MCF 10A (cell line): ENCODE results near the gene ZNF423. TPM values are rescaled to one million over a fixed set of nuclear protein-coding genes. Genes with fewer than 3 reads are reported as not detected.

Experiments used
- BruUV-seq: library from RNA; stranded (reverse); fragments of 400-500 nt; replicated peaks from 2 replicates; lab custom pipeline; 2021; lab: Mats Ljungman, UMichigan
- CTCF ChIA-PET: fragments of 300-600 bp; sonication (Branson Sonifier 250); formaldehyde crosslinking; extraction: SDS; loops from one replicate; lab custom pipeline; 2021; ENCODE audit warnings: antibody characterized with exemption, inconsistent platforms; lab: Yijun Ruan, JAX
- POLR2A ChIA-PET: fragments of 300-600, 350-650 bp; sonication (Branson Sonifier 250); formaldehyde crosslinking; extraction: SDS; loops from one replicate; lab custom pipeline; 2020; ENCODE audit warnings: antibody characterized with exemption, inconsistent platforms; lab: Yijun Ruan, JAX
- DNase-seq: peaks from one replicate; pipeline ENCODE4 v3.0.0-alpha.2; 2018; ENCODE audit not compliant: unreplicated experiment
- H3K27ac Mint-ChIP-seq: one replicate; pipeline ENCODE4 v1.8.0; 2022; ENCODE audit warnings: mild to moderate bottlenecking, low read depth, mixed read lengths; ENCODE audit not compliant: unreplicated experiment
- H3K27me3 Mint-ChIP-seq: one replicate; pipeline ENCODE4 v1.8.0; 2022; ENCODE audit warnings: mixed read lengths; ENCODE audit not compliant: insufficient read depth, unreplicated experiment
- H3K36me3 Mint-ChIP-seq: one replicate; pipeline ENCODE4 v1.8.0; 2022; ENCODE audit warnings: mild to moderate bottlenecking, moderate library complexity, mixed read lengths; ENCODE audit not compliant: insufficient read depth, unreplicated experiment
- H3K4me1 Mint-ChIP-seq: one replicate; pipeline ENCODE4 v1.8.0; 2022; ENCODE audit warnings: mixed read lengths; ENCODE audit not compliant: insufficient read depth, unreplicated experiment
- H3K4me3 Mint-ChIP-seq: one replicate; pipeline ENCODE4 v1.8.0; 2022; ENCODE audit warnings: mild to moderate bottlenecking, moderate library complexity, mixed read lengths; ENCODE audit not compliant: unreplicated experiment
- H3K9me3 Mint-ChIP-seq: one replicate; pipeline ENCODE4 v1.8.0; 2022; ENCODE audit warnings: mixed read lengths; ENCODE audit not compliant: unreplicated experiment
- intact Hi-C: fragments of 100-400 bp; cut with micrococcal nuclease; formaldehyde crosslinking; loops from 2 replicates; pipeline ENCODE4 v1.14.1; 2022
- total RNA-seq: library from RNA; stranded (reverse); gene quantifications from 2 replicates; pipeline ENCODE4 v1.2.3, GENCODE V29; 2022
- TF ChIP-seq, protein P1 (sequence below): fragments of 200-600 bp; IDR thresholded peaks from one replicate; pipeline ENCODE4 v1.8.0; 2022; ENCODE audit warnings: antibody characterized with exemption, mild to moderate bottlenecking; ENCODE audit not compliant: unreplicated experiment

ZNF423 gene
- total RNA-seq, 1 experiment from 2014 or later = not detected

- intact Hi-C loops = loop anchor here (5.0 kb wide), 2 partner anchors 248 to 363 kb away; no protein-coding TSS in a partner anchor
- ChIA-PET CTCF (interaction anchor here (0.6 to 1.1 kb wide), 2 partner anchors 49 to 159 kb away, joined by 3 read pairs; no protein-coding TSS in a partner anchor), POLR2A (no interaction called here)
- peaks cover 4% of the 10 kb centered on the region for H3K4me1 Mint-ChIP-seq
- H3K36me3 Mint-ChIP-seq = no peaks in the 10 kb centered on the region
- TF ChIP-seq, protein P1, sequence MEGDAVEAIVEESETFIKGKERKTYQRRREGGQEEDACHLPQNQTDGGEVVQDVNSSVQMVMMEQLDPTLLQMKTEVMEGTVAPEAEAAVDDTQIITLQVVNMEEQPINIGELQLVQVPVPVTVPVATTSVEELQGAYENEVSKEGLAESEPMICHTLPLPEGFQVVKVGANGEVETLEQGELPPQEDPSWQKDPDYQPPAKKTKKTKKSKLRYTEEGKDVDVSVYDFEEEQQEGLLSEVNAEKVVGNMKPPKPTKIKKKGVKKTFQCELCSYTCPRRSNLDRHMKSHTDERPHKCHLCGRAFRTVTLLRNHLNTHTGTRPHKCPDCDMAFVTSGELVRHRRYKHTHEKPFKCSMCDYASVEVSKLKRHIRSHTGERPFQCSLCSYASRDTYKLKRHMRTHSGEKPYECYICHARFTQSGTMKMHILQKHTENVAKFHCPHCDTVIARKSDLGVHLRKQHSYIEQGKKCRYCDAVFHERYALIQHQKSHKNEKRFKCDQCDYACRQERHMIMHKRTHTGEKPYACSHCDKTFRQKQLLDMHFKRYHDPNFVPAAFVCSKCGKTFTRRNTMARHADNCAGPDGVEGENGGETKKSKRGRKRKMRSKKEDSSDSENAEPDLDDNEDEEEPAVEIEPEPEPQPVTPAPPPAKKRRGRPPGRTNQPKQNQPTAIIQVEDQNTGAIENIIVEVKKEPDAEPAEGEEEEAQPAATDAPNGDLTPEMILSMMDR = no peak
- H3K4me3 Mint-ChIP-seq = peak overlapping the region; percentile 69
- H3K27me3 Mint-ChIP-seq = peaks cover 71% of the 10 kb centered on the region
- no TSS peak for BruUV-seq
- no peaks in the 10 kb centered on the region for H3K9me3 Mint-ChIP-seq
- peak; percentile 33 for DNase-seq
- no peak overlapping the region for H3K27ac Mint-ChIP-seq
Measured at GRCh38 chr16:49855280-49855821, 561 bp downstream of the ZNF423 start.

GRCh38 chr16:49854796-49855203, 1.1 kb downstream of the ZNF423 start:
- intact Hi-C loops = loop anchor here (5.0 kb wide), 2 partner anchors 247 to 362 kb away; no protein-coding TSS in a partner anchor
- POLR2A ChIA-PET = no interaction called here
- no peak for DNase-seq
- Mint-ChIP-seq H3K27me3 (peaks cover 71% of the 10 kb centered on the region), H3K36me3 (no peaks in the 10 kb centered on the region), H3K27ac (no peak overlapping the region), H3K4me1 (peaks cover 4% of the 10 kb centered on the region), H3K9me3 (no peaks in the 10 kb centered on the region), H3K4me3 (peak overlapping the region; percentile 69)
- CTCF ChIA-PET = interaction anchor here (0.7 kb wide), 1 partner anchor 22 kb away, joined by 3 read pairs; no protein-coding TSS in a partner anchor
- TF ChIP-seq, protein P1 = no peak
- no TSS peak for BruUV-seq

DNA sequence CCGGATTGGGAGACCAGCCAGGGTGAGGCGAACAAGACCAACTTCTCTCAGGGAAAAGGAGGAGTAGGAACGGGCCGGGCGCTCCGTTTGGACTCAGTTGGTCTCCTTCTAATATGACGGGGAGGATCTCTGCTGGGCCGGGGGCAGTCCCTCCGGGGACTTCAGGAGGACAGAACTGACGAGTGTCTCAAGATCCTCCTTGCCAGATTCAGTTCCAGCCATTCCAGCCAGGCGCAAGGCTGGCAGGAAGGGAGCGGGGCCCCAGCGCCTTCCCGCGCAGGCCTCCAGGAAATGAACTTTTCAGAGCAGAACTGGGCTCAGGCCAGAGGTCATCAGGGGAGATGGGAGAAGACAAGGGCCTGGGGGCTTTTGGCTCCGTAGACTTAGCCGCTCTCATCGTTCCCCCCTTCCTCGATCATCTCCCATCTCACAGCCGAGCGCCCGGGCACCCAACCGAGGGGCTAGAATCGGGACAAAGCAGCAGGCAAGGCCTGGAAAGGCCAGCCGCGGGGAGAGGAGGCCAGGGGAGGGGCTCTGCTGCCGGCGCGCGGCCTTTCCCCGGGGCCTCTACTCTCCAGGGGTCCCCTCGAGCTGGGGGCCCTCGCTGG, 1.6 kb downstream of the ZNF423 start:
- TF ChIP-seq, protein P1 = no peak
- Mint-ChIP-seq H3K27ac (no peak overlapping the region), H3K4me3 (no peak overlapping the region), H3K27me3 (peaks cover 71% of the 10 kb centered on the region), H3K36me3 (no peaks in the 10 kb centered on the region), H3K4me1 (no peaks in the 10 kb centered on the region), H3K9me3 (no peaks in the 10 kb centered on the region)
- no TSS peak for BruUV-seq
- ChIA-PET CTCF (interaction anchor here (0.7 kb wide), 1 partner anchor 22 kb away, joined by 3 read pairs; no protein-coding TSS in a partner anchor), POLR2A (no interaction called here)
- no peak for DNase-seq
- intact Hi-C loops = no loop called here

GRCh38 chr16:49852279-49852678, 3.6 kb downstream of the ZNF423 start:
- Mint-ChIP-seq H3K27me3 (peaks cover 78% of the 10 kb centered on the region), H3K9me3 (no peaks in the 10 kb centered on the region), H3K4me1 (no peaks in the 10 kb centered on the region), H3K36me3 (no peaks in the 10 kb centered on the region), H3K4me3 (no peak overlapping the region), H3K27ac (no peak overlapping the region)
- ChIA-PET POLR2A (no interaction called here), CTCF (interaction anchor here (0.6 kb wide), 1 partner anchor 208 kb away, joined by 5 read pairs; no protein-coding TSS in a partner anchor)
- DNase-seq = no peak
- no TSS peak for BruUV-seq
- intact Hi-C loops = no loop called here
- TF ChIP-seq, protein P1 = no peak
